Activated naive CD4-positive, alpha-beta T cell (primary cell): Measurements from ENCODE around the gene PLVAP.
A peak's percentile ranks its signal among the peaks of the same experiment; 100 is the strongest.
"Not testable (repeated sequence)": the region's sequence is repeated elsewhere in the genome, so short reads cannot be mapped to it uniquely, and the experiment has no call there.

Experiments
- DNase-seq, 4 experiments: peaks; one replicate each; lab custom pipeline; 2025; lab: John Stamatoyannopoulos, UW

Gene PLVAP

GRCh38 chr19:17401628-17402027 is 24.5 kb upstream of the PLVAP start:
- DNase-seq, result no peak

DNA sequence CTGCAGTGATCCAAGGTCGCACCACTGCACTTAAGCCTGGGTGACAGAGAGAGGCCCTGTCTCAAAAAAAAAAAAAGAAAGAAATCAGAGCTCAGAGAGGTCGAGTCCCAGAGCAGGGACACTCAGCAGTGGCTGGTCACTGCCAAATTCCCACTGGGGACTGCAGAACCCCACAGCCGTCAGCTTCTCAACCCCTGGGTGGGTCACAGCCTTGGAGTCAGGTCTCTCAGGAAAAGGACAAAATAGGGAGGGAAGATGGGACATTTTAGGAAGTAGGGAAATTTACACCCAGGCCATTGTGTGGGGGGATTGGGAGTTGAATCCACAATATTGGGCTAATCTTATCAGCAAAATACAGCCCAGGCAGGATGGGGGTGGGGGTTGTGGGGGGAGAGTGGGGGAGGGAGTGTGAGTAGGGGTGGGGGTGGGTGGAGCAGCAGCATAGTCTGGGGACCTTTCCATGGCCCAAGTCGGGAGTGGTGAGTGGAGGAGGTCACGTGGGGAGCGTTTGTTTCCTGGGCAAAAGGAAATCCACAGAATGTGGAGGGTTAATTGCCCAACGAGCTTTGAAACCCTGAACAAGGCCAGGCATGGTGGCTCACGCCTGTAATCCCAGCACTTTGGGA is 21.9 kb upstream of the PLVAP start:
- DNase-seq, result no peak

GRCh38 chr19:17394891-17395415 is 17.8 kb upstream of the PLVAP start:
- DNase-seq, result peak in 3 of 4 experiments; percentile 29 to 49 (median 31)

DNA sequence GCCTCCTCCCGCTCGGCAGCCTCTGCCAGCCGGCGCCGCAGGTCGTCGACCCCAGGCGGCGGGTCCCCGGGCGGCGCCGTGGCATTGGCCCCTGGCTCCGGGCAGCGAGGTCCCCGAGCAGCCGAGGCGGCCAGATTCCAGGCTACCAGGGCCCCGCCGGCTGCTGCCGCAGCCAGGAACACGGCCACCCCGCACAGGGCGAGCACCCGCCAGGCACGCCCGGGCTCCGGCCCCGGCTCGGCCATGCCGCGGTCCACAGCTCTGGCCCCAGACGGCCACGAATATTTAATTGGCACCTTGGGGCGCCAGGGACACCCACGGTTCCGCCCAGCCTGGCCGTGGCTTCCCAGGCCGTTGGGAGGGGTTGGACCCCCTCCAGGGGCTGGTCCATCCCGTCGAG is 16.8 kb upstream of the PLVAP start, which contains the start of gene CCDC194:
CCDC194 (minus strand) TSS at position 283 of the 400 bp plus-strand sequence; CDS start at position 245, 38 bp downstream.
- DNase-seq, result no peak

GRCh38 chr19:17393002-17393401 is 15.9 kb upstream of the PLVAP start:
- no peak for DNase-seq

DNA sequence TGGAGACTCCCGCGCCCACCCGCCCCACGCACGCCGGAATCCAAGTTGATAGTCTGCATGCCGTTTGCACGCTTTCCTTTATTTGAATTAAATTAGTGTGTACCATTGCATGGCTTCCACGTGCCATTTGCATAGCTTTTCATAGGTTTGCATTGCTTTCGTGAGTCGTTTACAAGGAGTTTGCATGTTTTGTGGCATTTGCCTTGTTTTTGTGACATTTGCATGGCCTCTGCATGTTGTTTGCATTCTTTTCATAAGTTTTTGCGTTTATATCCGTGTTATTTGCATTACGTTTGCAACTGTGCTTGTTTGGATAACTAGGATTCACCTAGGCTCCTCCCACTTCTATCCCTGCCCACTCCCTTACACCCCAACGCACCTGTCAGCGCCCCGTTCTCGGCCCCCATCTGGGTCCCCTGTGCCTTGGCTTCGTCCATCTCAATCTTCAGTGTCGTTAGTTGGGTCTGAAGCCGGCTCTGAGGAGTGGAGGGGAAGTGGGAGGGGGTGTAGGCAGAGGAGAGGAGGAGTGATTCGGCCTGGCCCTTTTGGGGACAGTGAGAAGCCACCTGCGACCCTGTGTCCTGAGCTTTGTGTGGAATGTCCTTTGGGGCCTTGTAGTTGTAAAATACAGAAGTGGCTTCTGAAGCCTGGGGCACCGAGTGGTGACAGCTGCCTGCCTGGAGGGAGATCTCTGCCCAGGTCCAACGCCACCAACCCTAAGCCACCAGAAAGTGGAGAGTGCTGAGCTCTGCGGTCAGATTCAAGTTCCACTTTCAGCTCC is 14.4 kb upstream of the PLVAP start:
- no peak for DNase-seq

GRCh38 chr19:17390665-17391370 is 13.7 kb upstream of the PLVAP start:
- peak; percentile 67 to 89 (median 78) for DNase-seq

GRCh38 chr19:17389957-17390664 is 13.0 kb upstream of the PLVAP start:
- DNase-seq, result peak in 1 of 4 experiments; percentile 18

GRCh38 chr19:17389288-17389687 is 12.1 kb upstream of the PLVAP start:
- DNase-seq, result no peak

DNA sequence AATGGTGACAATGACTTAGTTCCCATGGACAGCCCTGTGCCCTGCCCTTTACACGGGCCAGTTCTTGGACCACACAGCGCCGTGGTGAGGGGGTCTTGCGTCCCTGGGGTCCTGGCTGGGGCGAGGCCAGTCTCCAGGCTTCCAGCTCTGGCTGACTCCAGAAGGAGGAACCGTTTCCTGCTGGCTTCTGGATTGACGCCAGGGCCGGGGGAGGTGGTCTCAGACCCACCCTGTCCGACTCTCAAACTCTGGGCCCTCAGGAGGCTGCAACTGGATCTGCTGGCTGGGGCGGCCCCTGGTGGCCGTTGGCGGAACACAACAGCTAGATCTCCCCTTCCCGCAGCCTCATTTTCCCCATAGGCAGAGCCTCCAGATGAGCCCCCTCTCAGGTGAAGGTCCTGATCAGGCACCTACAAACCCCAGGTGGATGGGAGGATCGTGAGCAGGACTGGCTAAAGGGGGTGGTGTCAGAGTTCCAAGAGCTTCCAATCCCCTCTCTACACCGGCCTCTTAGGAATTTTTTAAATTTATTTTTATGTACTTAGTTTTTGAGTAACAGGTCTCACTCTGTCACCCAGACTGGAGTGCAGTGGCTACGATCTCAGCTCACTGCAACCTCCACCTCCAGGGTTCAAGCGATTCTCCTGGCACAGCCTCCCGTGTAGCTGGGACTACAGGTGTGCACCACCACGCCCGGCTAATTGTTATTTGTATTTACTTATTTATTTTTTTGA is 8.9 kb upstream of the PLVAP start:
- DNase-seq, result peak in 3 of 4 experiments; percentile 39 to 60 (median 43)

GRCh38 chr19:17380426-17381138 is 3.4 kb upstream of the PLVAP start:
- DNase-seq, result no peak

- DNase-seq, result no peak
Measured at GRCh38 chr19:17379221-17379631, 2.1 kb upstream of the PLVAP start.

DNA sequence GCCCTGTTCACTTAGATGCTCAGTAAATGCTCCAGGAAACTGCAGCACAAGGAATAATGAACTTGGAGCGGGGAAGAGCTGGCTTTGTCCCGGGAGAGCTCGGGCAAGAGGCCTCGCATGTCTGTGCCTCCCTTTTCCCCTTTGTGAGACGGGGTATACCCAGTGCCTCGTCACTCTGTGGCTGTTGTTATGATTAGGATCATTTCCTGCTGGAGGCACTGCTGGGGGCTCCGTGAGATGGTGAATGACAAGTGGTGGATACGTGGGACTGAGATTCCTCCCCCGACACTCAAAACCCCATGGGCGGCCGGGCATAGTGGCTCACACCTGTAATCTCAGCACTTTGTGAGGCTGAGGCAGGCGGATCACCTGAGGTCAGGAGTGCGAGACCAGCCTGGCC is 1.1 kb upstream of the PLVAP start:
- no peak for DNase-seq

- no peak for DNase-seq
Measured at GRCh38 chr19:17370026-17370587, 7.0 kb downstream of the PLVAP start.

DNA sequence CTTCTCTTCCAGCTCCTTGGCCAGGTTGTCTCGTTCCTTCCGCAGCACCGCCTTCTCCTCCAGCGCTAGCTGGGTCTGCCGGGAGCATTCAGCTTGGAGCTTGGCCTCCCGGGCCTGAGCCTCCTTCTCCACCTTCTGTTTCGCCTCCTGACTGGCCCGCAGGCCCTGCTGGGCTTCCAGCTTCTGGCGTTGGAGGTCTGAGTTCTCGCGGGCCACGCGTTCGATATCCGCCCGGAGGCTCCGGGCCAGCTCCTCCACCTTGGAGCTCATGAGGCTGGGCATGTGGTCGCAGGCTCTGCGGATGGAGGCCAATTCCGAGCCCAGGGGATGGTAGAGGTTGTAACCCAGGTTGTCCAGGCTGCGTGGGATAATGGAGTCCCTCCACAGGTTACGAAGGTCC is 11.8 kb downstream of the PLVAP start:
- DNase-seq, result no peak

- not testable (repeated sequence) for DNase-seq
Measured at GRCh38 chr19:17363852-17364605, 13.1 kb downstream of the PLVAP start.

DNA sequence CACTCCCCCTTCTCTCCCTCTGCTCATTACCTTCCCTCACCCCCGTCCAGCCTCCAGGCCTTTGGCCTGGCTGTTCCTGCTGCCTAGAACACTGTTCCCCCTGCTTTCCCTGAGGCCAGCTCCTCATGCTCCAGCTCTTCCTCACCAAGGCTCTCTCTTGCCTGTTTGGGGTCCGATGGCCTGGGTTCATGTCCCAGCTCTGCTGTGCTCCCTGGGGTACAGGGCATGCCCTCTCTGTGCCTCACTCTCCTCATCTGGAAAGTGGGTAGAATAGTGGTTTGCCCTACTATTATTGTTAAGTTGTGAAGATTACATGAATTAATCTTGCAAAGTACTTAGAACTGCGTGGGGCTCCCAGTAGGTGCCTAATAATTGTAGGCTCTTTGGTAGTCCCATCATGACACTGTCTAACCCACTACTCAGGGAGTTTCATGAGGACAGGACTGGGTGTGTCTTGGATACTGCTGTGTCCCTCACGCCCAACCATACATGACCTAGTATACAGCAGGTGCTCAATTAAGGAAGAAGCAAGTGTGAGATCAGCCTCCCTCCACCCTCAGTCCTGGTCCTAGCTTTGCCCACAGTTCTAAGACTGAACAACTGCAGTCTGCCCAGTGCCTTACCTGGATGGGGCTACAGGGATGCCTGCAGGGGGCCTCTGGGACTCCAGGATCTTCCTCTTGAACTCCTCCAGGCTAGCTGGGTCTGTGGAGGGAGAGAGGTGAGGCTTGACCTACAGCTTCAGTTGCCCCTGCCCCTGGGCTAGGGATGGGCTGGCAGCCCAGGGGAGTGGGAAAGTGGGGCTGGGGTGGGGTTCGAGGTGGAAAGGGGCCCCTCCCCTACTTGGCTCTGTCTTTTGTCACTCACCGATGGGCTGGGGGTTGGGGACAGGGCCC is 17.0 kb downstream of the PLVAP start:
- no peak for DNase-seq

DNA sequence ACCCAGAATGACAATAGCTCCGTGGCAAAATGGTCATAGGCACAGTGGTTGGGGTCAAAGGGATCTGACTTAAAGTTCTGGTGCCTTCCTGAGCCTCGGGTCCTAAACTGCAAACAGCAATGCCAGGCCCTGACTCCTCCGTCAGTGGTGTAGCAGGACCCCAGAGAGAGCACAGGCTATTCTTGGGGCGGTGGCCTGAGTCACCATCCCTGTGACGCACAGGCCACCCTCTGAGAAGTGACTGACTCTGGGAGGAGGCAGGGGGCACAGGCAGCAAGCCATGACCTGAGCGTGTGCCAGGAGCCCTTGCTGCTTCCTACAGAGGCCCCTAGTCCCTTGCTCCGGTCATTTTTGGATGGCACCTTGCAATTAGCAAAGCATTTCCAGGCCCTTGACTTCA is 18.7 kb downstream of the PLVAP start:
- no peak for DNase-seq
